UCSD-AML1 (cell line): ENCODE results near the gene DEPDC1.
"Not testable (repeated sequence)": the region's sequence is repeated elsewhere in the genome, so short reads cannot be mapped to it uniquely, and the experiment has no call there.

ENCODE experiments used
- DNase-seq: peaks from one replicate; lab custom pipeline; 2025; ENCODE audit not compliant: unreplicated experiment; lab: John Stamatoyannopoulos, UW

DEPDC1 gene

GRCh38 chr1:68496680-68497357 lies at the start of gene DEPDC1:
Gene DEPDC1 (minus strand): TSS chr1:68497082. CDS start chr1:68496999, 83 bp downstream.
- peak; percentile 93 for DNase-seq

- DNase-seq: no peak
Observed at GRCh38 chr1:68544651-68545050, 47.8 kb upstream of the DEPDC1 start.

- DNase-seq: no peak
Observed at GRCh38 chr1:68542586-68542985, 45.7 kb upstream of the DEPDC1 start.

- no peak for DNase-seq
Observed at GRCh38 chr1:68538941-68539340, 42.1 kb upstream of the DEPDC1 start.

- no peak for DNase-seq
Observed at GRCh38 chr1:68528243-68528642, 31.4 kb upstream of the DEPDC1 start.

GRCh38 chr1:68525781-68526180 lies 28.9 kb upstream of the DEPDC1 start:
- no peak for DNase-seq

GRCh38 chr1:68521286-68521685 lies 24.4 kb upstream of the DEPDC1 start:
- no peak for DNase-seq

GRCh38 chr1:68516066-68516465 lies 19.2 kb upstream of the DEPDC1 start:
- no peak for DNase-seq

- no peak for DNase-seq
Observed at GRCh38 chr1:68511254-68511653, 14.4 kb upstream of the DEPDC1 start.

GRCh38 chr1:68506386-68506785 lies 9.5 kb upstream of the DEPDC1 start:
- DNase-seq: no peak

- no peak for DNase-seq
Observed at GRCh38 chr1:68503085-68503484, 6.2 kb upstream of the DEPDC1 start.

GRCh38 chr1:68497358-68497698 lies 446 bp upstream of the DEPDC1 start:
- no peak for DNase-seq

- DNase-seq: no peak
Observed at GRCh38 chr1:68495968-68496679, 758 bp downstream of the DEPDC1 start.

- no peak for DNase-seq
Observed at GRCh38 chr1:68495532-68495931, 1.4 kb downstream of the DEPDC1 start.

- DNase-seq: no peak
Observed at GRCh38 chr1:68493193-68493592, 3.7 kb downstream of the DEPDC1 start.

GRCh38 chr1:68492255-68492654 lies 4.6 kb downstream of the DEPDC1 start:
- DNase-seq: not testable (repeated sequence)

GRCh38 chr1:68490046-68490651 lies 6.7 kb downstream of the DEPDC1 start:
- no peak for DNase-seq

GRCh38 chr1:68485431-68486022 lies 11.4 kb downstream of the DEPDC1 start:
- DNase-seq: no peak

GRCh38 chr1:68484618-68485017 lies 12.3 kb downstream of the DEPDC1 start:
- no peak for DNase-seq

GRCh38 chr1:68481041-68481440 lies 15.8 kb downstream of the DEPDC1 start:
- DNase-seq: no peak

GRCh38 chr1:68479501-68479900 lies 17.4 kb downstream of the DEPDC1 start:
- DNase-seq: no peak

- DNase-seq: no peak
Observed at GRCh38 chr1:68478662-68479061, 18.2 kb downstream of the DEPDC1 start.
